ENCODE measurements around the gene TSEN54. TPM values are rescaled to one million over a fixed set of nuclear protein-coding genes. Genes with fewer than 3 reads are reported as not detected.

Gene TSEN54
- total and polyA plus RNA-seq, 2 experiments from 2014 or later = 42.5 to 52.3 TPM

DNA sequence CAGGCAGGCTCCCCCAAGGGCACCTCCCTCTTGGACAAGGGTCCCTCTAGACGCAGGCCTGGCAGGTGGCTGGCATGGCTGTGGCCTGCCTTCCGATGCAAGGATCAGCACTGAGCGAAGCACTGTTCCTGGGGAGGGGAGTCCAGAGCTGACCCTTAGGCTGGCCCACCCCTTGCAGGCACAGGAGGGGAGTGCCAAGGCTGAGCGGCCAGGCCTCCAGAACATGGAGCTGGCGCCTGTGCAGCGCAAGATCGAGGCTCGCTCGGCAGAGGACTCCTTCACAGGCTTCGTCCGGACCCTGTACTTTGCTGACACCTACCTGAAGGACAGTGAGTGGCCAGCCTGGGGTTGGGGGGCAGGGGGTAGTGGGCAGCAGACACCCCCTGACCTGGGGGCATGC lies 54.4 kb downstream of the TSEN54 start:
- Histone ChIP-seq H3K27ac (no peak overlapping the region), H4K20me1 (ENCODE audit: insufficient read depth, poor library complexity, severe bottlenecking) (no peaks in the 10 kb centered on the region), H3K9me2 (replicated peaks; ENCODE audit: insufficient read depth) (no peaks in the 10 kb centered on the region), H2AFZ (no peak overlapping the region), H3K4me1 (ENCODE audit: insufficient read depth) (no peaks in the 10 kb centered on the region), H3K4me2 (no peak overlapping the region), H3K9me3 (ENCODE audit: low read depth) (no peaks in the 10 kb centered on the region), H3K79me2 (no peaks in the 10 kb centered on the region), H3K36me3 (replicated peaks; ENCODE audit: insufficient read depth, low read depth) (no peaks in the 10 kb centered on the region), H3K4me3 (no peak overlapping the region), H3K27me3 (no peaks in the 10 kb centered on the region)
- 93% methylated on average over 8 of the region's 11 CpGs for WGBS (ENCODE audit: low lambda C conversion rate, missing lambda C conversion rate)
- TF ChIP-seq, protein P1, sequence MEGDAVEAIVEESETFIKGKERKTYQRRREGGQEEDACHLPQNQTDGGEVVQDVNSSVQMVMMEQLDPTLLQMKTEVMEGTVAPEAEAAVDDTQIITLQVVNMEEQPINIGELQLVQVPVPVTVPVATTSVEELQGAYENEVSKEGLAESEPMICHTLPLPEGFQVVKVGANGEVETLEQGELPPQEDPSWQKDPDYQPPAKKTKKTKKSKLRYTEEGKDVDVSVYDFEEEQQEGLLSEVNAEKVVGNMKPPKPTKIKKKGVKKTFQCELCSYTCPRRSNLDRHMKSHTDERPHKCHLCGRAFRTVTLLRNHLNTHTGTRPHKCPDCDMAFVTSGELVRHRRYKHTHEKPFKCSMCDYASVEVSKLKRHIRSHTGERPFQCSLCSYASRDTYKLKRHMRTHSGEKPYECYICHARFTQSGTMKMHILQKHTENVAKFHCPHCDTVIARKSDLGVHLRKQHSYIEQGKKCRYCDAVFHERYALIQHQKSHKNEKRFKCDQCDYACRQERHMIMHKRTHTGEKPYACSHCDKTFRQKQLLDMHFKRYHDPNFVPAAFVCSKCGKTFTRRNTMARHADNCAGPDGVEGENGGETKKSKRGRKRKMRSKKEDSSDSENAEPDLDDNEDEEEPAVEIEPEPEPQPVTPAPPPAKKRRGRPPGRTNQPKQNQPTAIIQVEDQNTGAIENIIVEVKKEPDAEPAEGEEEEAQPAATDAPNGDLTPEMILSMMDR (IDR thresholded peaks at IDR 0.05; ENCODE audit: poor library complexity) = no peak
- TF ChIP-seq EZH2 (IDR thresholded peaks at IDR 0.05; ENCODE audit: borderline replicate concordance) (no peak), EZH2phosphoT487 (IDR thresholded peaks at IDR 0.05; ENCODE audit: low read depth, severe bottlenecking, unreplicated experiment) (no peak)
- DNase-seq (ENCODE audit: low spot score) = peak; percentile 2

DNA sequence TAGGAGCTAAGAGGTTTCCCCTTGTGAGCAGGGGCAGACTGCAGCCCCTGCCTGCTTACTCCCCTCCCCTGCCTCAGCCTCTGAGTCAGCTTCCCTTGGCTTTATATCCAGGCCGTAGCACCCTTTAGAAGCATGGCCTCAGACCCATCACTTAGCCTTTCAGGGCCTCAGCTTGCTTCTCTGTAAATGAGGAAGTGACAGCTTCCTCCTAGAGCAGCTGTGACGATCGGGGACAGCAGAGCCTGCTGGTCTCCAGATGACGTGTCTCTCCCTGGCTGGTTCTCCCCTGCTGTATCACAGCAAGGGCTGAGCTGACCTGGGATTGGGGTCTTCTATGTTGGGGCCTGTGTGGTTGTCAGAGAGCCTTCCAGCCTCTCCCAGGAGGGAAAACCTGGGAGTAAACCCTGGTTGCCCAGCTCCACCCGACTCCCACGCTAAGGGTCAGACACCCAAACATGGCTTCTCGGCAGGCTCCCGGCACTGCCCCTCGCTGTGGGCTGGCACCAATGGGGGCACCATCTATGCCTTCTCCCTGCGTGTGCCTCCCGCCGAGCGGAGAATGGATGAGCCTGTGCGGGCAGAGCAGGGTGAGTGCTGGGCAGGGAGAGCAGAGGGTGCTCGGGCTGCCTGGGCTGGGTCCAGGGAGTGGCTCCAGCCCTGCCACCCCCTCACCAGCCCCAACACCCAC lies 55.0 kb downstream of the TSEN54 start:
- TF ChIP-seq EZH2 (IDR thresholded peaks at IDR 0.05; ENCODE audit: borderline replicate concordance) (no peak), EZH2phosphoT487 (IDR thresholded peaks at IDR 0.05; ENCODE audit: low read depth, severe bottlenecking, unreplicated experiment) (no peak)
- TF ChIP-seq, protein P1 (IDR thresholded peaks at IDR 0.05; ENCODE audit: poor library complexity) = no peak
- Histone ChIP-seq H3K36me3 (replicated peaks; ENCODE audit: insufficient read depth, low read depth) (no peaks in the 10 kb centered on the region), H3K9me3 (ENCODE audit: low read depth) (no peaks in the 10 kb centered on the region), H3K9me2 (replicated peaks; ENCODE audit: insufficient read depth) (no peaks in the 10 kb centered on the region), H3K27ac (no peak overlapping the region), H3K4me1 (ENCODE audit: insufficient read depth) (no peaks in the 10 kb centered on the region), H2AFZ (no peak overlapping the region), H3K4me2 (no peak overlapping the region), H4K20me1 (ENCODE audit: insufficient read depth, poor library complexity, severe bottlenecking) (no peaks in the 10 kb centered on the region), H3K4me3 (no peak overlapping the region), H3K27me3 (no peaks in the 10 kb centered on the region), H3K79me2 (no peaks in the 10 kb centered on the region)
- DNase-seq (ENCODE audit: low spot score) = peak; percentile 4
- 92% methylated on average over 15 of the region's 15 CpGs for WGBS (ENCODE audit: low lambda C conversion rate, missing lambda C conversion rate)

DNA sequence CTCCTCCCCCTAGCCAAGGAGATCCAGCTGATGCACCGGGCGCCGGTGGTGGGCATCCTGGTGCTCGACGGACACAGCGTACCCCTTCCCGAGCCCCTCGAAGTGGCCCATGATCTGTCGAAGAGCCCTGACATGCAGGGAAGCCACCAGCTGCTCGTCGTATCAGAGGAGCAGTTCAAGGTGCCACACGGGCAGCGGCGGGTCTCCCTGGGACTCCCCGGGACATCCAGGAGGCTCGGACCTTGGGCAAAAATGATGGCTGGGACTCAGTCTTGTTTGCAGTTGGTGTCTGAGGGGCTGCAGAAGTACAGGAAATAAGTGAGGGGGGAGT lies 55.5 kb downstream of the TSEN54 start:
- H3K9me2 ChIP-seq (replicated peaks; ENCODE audit: insufficient read depth) = no peaks in the 10 kb centered on the region
- DNase-seq (ENCODE audit: low spot score) = no peak
- no peak for TF ChIP-seq EZH2 (IDR thresholded peaks at IDR 0.05; ENCODE audit: borderline replicate concordance)
- TF ChIP-seq EZH2phosphoT487 (IDR thresholded peaks at IDR 0.05; ENCODE audit: low read depth, severe bottlenecking, unreplicated experiment) = no peak
- TF ChIP-seq, protein P1 (IDR thresholded peaks at IDR 0.05; ENCODE audit: poor library complexity) = no peak
- H4K20me1 ChIP-seq (ENCODE audit: insufficient read depth, poor library complexity, severe bottlenecking) = no peaks in the 10 kb centered on the region
- H3K27me3 ChIP-seq = no peaks in the 10 kb centered on the region
- H3K79me2 ChIP-seq = no peaks in the 10 kb centered on the region
- no peak overlapping the region for H2AFZ ChIP-seq
- H3K27ac ChIP-seq = no peak overlapping the region
- no peak overlapping the region for H3K4me3 ChIP-seq
- no peak overlapping the region for H3K4me2 ChIP-seq
- H3K9me3 ChIP-seq (ENCODE audit: low read depth) = no peaks in the 10 kb centered on the region
- H3K4me1 ChIP-seq (ENCODE audit: insufficient read depth) = no peaks in the 10 kb centered on the region
- H3K36me3 ChIP-seq (replicated peaks; ENCODE audit: insufficient read depth, low read depth) = no peaks in the 10 kb centered on the region
- 94% methylated on average over 15 of the region's 16 CpGs for WGBS (ENCODE audit: low lambda C conversion rate, missing lambda C conversion rate)

All from hepatocyte (in vitro differentiated cells).